NK-92 (cell line): ENCODE results near the gene SLC9C2.
"Not testable (repeated sequence)": the region's sequence is repeated elsewhere in the genome, so short reads cannot be mapped to it uniquely, and the experiment has no call there.

Experiments
- DNase-seq: peaks from one replicate; lab custom pipeline; 2025; ENCODE audit not compliant: unreplicated experiment; lab: John Stamatoyannopoulos, UW

The SLC9C2 gene

GRCh38 chr1:173462666-173463065, 140.2 kb downstream of the SLC9C2 start:
- not testable (repeated sequence) for DNase-seq

- no peak for DNase-seq
Measured at GRCh38 chr1:173459885-173460284, 143.0 kb downstream of the SLC9C2 start.

GRCh38 chr1:173454966-173455524, 147.8 kb downstream of the SLC9C2 start:
- no peak for DNase-seq

GRCh38 chr1:173453982-173454381, 148.9 kb downstream of the SLC9C2 start:
- DNase-seq, result no peak

DNA sequence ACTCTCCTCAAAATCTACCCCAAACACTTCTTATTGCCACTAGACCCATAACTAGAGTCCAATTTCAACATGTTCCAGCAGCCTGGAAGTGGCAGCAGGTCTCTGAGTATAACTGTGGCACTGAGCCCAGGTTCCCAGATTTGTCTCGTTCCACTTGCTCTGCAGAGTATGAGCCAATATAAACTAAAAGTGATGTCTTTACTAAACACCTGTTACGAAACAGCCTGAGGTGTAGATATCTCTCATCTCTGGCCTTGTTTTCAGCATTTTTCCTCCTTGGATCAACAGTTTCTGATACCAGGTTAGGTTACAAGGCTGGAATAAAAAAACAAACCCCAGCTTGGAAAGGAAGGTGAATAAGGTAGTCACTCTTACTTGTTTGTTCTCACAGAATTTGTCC, 150.9 kb downstream of the SLC9C2 start:
- no peak for DNase-seq
